A549 (cell line): ENCODE results near the gene PLA2G1B. TPM values are rescaled to one million over a fixed set of nuclear protein-coding genes. Genes with fewer than 3 reads are reported as not detected.

Source experiments
- ATAC-seq, 2 experiments: fragments of 200-7000 bp in 1 of 2; fragments of >200 bp in 1 of 2; cut with Nextera tagmentation in 1 of 2; cut with Tn5 transposase in 1 of 2; 3 replicates each; pipeline versions ENCODE4 v1.8.0 to v1.9.1; 2018 to 2020; ENCODE audit warnings: mild to moderate bottlenecking in 1 of 2, moderate library complexity in 1 of 2
- CTCF ChIA-PET: fragments of 300-600 bp; sonication (Branson Sonifier 250); formaldehyde crosslinking; extraction: SDS; loops from one replicate; lab custom pipeline; 2021; ENCODE audit warnings: antibody characterized with exemption, inconsistent platforms; lab: Yijun Ruan, JAX
- POLR2A ChIA-PET: fragments of 350-600 bp; formaldehyde crosslinking; extraction: SDS; loops from one replicate; lab custom pipeline; 2021; ENCODE audit warnings: antibody characterized with exemption, inconsistent platforms; lab: Yijun Ruan, JAX
- DNase-seq, 2 experiments: peaks; one replicate each; pipeline versions ENCODE4 v3.0.0 to v3.0.0-alpha.2; 2011 to 2016; ENCODE audit warnings: low read depth in 1 of 2, low spot score in 1 of 2
- FAIRE-seq: peaks from 2 replicates; lab custom pipeline; 2011; peaks lifted over from hg19 to GRCh38; lab: Jason Lieb, UNC
- H3K27ac ChIP-seq, 2 experiments: fragments of >200 bp; sonication (Bioruptor Twin); formaldehyde crosslinking; 3 replicates each; pipeline ENCODE4 v1.5.1; 2016 to 2017
- H3K4me1 ChIP-seq: fragments of >200 bp; sonication (Bioruptor Twin); formaldehyde crosslinking; 3 replicates; pipeline ENCODE4 v1.6.1; 2016
- H3K4me2 ChIP-seq: fragments of >200 bp; sonication (Bioruptor Twin); formaldehyde crosslinking; 3 replicates; pipeline ENCODE4 v1.6.1; 2016
- H3K4me3 ChIP-seq: fragments of >200 bp; sonication (Bioruptor Twin); formaldehyde crosslinking; 3 replicates; pipeline ENCODE4 v1.5.1; 2016
- H3K9me3 ChIP-seq: fragments of >200 bp; sonication (Bioruptor Twin); formaldehyde crosslinking; 3 replicates; pipeline ENCODE4 v1.6.1; 2016
- BHLHE40 ChIP-seq: IDR thresholded peaks from 2 replicates; pipeline ENCODE4 v1.6.1; 2012; ENCODE audit warnings: low read depth, low read length, inconsistent platforms
- CBX8 ChIP-seq: fragments of 200-600 bp; sonication (generic); IDR thresholded peaks from 2 replicates; pipeline ENCODE4 v1.6.1; 2016
- CHD2 ChIP-seq: fragments of 150-350 bp; IDR thresholded peaks from 2 replicates; pipeline ENCODE4 v1.6.1; 2014; ENCODE audit warnings: low read length; ENCODE audit not compliant: partially characterized antibody
- CHD4 ChIP-seq: fragments of 200-600 bp; sonication (generic); IDR thresholded peaks from 2 replicates; pipeline ENCODE4 v1.6.1; 2016; ENCODE audit warnings: antibody characterized with exemption, mild to moderate bottlenecking, borderline replicate concordance
- ELK1 ChIP-seq: fragments of 150-350 bp; IDR thresholded peaks from 2 replicates; pipeline ENCODE4 v1.6.1; 2014; ENCODE audit warnings: low read depth, mild to moderate bottlenecking, low read length
- KDM5A ChIP-seq: fragments of 200-600 bp; sonication (generic); IDR thresholded peaks from 2 replicates; pipeline ENCODE4 v1.6.1; 2016; ENCODE audit warnings: antibody characterized with exemption, mild to moderate bottlenecking
- MAFK ChIP-seq: fragments of 450-650 bp; IDR thresholded peaks from 2 replicates; pipeline ENCODE4 v1.6.1; 2014; ENCODE audit not compliant: partially characterized antibody
- NFE2L2 ChIP-seq: fragments of 150-350 bp; conservative IDR thresholded peaks from 2 replicates; pipeline ENCODE4 v1.6.1; 2014; ENCODE audit warnings: low read length
- REST ChIP-seq: fragments of 200-600 bp; sonication (generic); IDR thresholded peaks from 2 replicates; pipeline ENCODE4 v1.6.1; 2016; ENCODE audit warnings: antibody characterized with exemption, mild to moderate bottlenecking, moderate library complexity
- RFX5 ChIP-seq: fragments of 450-650 bp; IDR thresholded peaks from 2 replicates; pipeline ENCODE4 v1.7.1; 2014; ENCODE audit warnings: antibody characterized with exemption, mild to moderate bottlenecking, moderate library complexity
- ZSCAN20 ChIP-seq: fragments of 250-450 bp; sonication (Bioruptor Pico); IDR thresholded peaks from 2 replicates; pipeline ENCODE4 v1.8.0; 2022; ENCODE audit warnings: mild to moderate bottlenecking, moderate library complexity
- WGBS: methylation state at CpG from one replicate; pipeline ENCODE4 v1.1.6; 2017; ENCODE audit errors: missing lambda C conversion rate; 5-methylcytosine and 5-hydroxymethylcytosine counted together
- polyA plus RNA-seq, 4 experiments: library from polyadenylated mRNA; depleted of rRNA in 3 of 4; stranded (reverse); fragments of >200 nt; fragmentation: RNase III in 1 of 4; extraction: RNeasy Plus Mini Kit Qiagen cat#74134 plus additional on column Dnase treatment in 1 of 4; gene quantifications; 2 replicates in 3 of 4; 3 replicates in 1 of 4; pipeline ENCODE4 v1.2.3, GENCODE V29; 2011 to 2017

PLA2G1B gene
- polyA plus RNA-seq, 2 of the 4 experiments (the other 2 are of a cell fraction): 0.21 TPM; not detected in 1

- no peak for TF ChIP-seq BHLHE40
- no peak for TF ChIP-seq REST
- TF ChIP-seq CBX8: no peak
- TF ChIP-seq CHD2: no peak
- no peak for TF ChIP-seq MAFK
- TF ChIP-seq KDM5A: no peak
Observed at GRCh38 chr12:120286768-120287490, 40.6 kb downstream of the PLA2G1B start (continued).

DNA sequence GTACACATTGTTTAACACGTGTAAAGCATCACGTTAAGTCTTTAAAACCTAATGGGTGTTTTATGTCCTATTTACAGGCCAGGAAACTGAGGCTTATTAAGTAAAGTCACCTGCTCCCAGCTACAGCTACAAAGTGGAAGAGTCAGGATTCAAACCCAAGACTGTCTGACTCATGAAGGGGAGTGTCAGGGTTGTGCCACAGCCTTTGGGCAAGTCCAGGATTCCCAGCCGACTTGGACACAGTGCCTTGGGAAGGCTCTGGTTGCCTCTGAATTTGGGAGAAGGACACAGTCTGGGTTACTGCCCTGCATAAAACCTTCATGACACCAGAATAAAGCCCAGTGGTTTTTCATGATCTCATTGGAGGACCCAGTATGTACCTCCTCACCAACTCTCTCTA lies 43.2 kb downstream of the PLA2G1B start:
- CTCF ChIA-PET: interaction anchor here (0.6 to 17.3 kb wide), 7 partner anchors 9 to 145 kb away, joined by 3 to 221 read pairs (median 3); partner anchors contain the start of genes PXN and SIRT4
- FAIRE-seq (no peak), DNase-seq (no peak)

DNA sequence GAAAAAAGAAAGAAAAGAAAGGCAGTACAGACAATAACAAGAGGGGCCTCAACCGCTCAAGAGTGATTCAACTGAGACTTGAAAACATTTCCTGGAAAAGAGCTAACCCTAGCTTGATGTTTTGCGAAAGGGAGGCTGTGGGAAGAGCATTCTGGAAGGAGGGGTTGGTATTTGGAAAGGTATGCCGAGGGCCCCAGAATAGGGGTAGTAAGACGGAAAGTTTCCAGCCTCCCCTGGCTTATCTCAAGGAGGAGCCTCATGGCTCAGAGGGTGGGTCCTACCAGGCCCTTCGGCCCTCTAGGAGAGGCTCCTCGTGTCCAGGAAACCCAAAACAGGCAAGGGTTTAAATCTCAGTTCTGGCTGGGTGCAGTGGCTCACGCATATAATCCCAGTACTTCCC lies 44.3 kb downstream of the PLA2G1B start:
- ATAC-seq (no peak; a peak in 2 of 6 replicates), DNase-seq (no peak), FAIRE-seq (no peak)
- H3K9me3 ChIP-seq: no peaks in the 10 kb centered on the region
- TF ChIP-seq NFE2L2: no peak
- no peak for TF ChIP-seq ZSCAN20 (CRISPR knock-in tag)
- no peak for TF ChIP-seq KDM5A
- H3K4me3 ChIP-seq: no peak overlapping the region
- no peak overlapping the region for H3K4me2 ChIP-seq
- POLR2A ChIA-PET: interaction anchor here (1.2 to 1.9 kb wide), 2 partner anchors 8 to 10 kb away, joined by 5 to 8 read pairs; partner anchors contain the start of genes RNU4-1 and RNU4-2
- CTCF ChIA-PET: interaction anchor here (0.6 to 17.3 kb wide), 3 partner anchors 18 to 55 kb away, joined by 3 to 221 read pairs (median 39); partner anchors contain the start of gene PXN
- 87% methylated on average over 7 of the region's 7 CpGs for WGBS
- no peak overlapping the region for H3K27ac ChIP-seq
- H3K4me1 ChIP-seq: peaks cover 4% of the 10 kb centered on the region; the same call in 2 of the 3 replicates

More for the DNA sequence above, 43.2 kb downstream of the PLA2G1B start:
- Histone ChIP-seq H3K4me3 (no peak overlapping the region), H3K9me3 (no peaks in the 10 kb centered on the region), H3K4me1 (no peaks in the 10 kb centered on the region), H3K4me2 (no peak overlapping the region), H3K27ac (no peak overlapping the region)
- ATAC-seq: peak; percentile 12 to 31; a peak in 1 of 6 replicates
- no peak for TF ChIP-seq ELK1
- POLR2A ChIA-PET: interaction anchor here (1.2 kb wide), 1 partner anchor 9 kb away, joined by 5 read pairs; the partner anchor contains the start of gene RNU4-1
- 67% methylated on average over 3 of the region's 3 CpGs for WGBS

DNA sequence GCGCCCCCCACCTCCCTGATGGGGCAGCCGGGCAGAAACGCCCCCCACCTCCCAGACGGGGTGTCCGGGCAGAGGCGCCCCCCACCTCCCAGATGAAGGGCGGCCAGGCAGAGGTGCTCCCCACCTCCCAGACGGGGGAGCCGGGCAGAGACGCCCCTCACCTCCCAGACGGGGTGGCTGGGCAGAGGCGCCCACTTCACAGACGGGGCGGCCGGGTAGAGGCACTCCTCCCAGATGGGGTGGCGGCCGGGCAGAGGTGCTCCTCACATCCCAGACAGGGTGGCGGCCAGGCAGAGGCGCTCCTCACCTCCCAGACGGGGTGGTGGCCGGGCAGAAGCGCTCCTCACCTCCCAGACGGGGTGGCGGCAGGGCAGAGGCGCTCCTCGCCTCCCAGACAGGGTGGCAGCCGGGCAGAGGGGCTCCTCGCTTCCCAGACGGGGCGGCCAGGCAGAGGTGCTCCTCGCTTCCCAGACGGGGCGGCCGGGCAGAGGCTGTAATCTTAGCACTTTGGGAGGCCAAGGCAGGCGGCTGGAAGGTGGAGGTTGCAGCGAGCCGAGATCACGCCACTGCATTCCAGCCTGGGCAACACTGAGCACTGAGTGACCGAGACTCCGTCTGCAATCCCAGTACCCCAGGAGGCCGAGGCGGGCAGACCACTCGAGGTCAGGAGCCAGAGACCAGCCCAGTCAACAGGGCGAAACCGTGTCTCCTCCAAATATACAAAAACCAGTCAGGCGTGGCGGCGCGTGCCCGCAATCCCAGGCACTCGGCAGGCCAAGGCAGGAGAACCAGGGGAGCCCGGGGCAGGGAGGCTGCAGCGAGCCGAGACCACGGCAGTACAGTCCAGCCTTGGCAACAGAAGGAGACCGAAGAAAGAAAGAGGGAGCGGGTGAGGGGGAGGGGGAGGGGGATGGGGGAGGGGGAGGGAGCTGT lies 49.2 kb downstream of the PLA2G1B start:
- H3K4me2 ChIP-seq: no peak overlapping the region; the same call in 2 of the 3 replicates
- H3K4me1 ChIP-seq: peaks cover 23% of the 10 kb centered on the region
- H3K27ac ChIP-seq: peak overlapping the region; percentile 58 to 86; a peak in 5 of 6 replicates
- ATAC-seq: no peak
- H3K9me3 ChIP-seq: no peaks in the 10 kb centered on the region
- CTCF ChIA-PET: interaction anchor here (17.3 kb wide), 1 partner anchor 50 kb away, joined by 221 read pairs; no protein-coding TSS in a partner anchor
- whole genome bisulfite sequencing: 94% methylated on average over 33 of the region's 57 CpGs
- no peak for DNase-seq
- TF ChIP-seq RFX5 (no peak), REST (no peak), NFE2L2 (no peak), CHD4 (no peak)
- POLR2A ChIA-PET: interaction anchor here (0.5 to 1.2 kb wide), 2 partner anchors 50 to 77 kb away, joined by 3 read pairs; partner anchors contain the start of gene RPLP0
- H3K4me3 ChIP-seq: no peak overlapping the region
- no peak for FAIRE-seq
